Chondrocyte (in vitro differentiated cells): ENCODE data around the gene PHF19. TPM values are rescaled to one million over a fixed set of nuclear protein-coding genes. Genes with fewer than 3 reads are reported as not detected.
A peak's percentile ranks its signal among the peaks of the same experiment; 100 is the strongest.

Experiments
- DNase-seq: peaks from one replicate; pipeline ENCODE4 v3.0.0; 2021; ENCODE audit warnings: mixed read lengths, low spot score
- H3K27ac Mint-ChIP-seq: one replicate; pipeline ENCODE4 v1.8.0; 2021; ENCODE audit warnings: mild to moderate bottlenecking, moderate library complexity, mixed read lengths; ENCODE audit not compliant: unreplicated experiment
- H3K27me3 Mint-ChIP-seq: 2 replicates; pipeline ENCODE4 v1.8.0; 2021; ENCODE audit warnings: low read depth, mixed read lengths
- H3K36me3 Mint-ChIP-seq: 2 replicates; pipeline ENCODE4 v1.8.0; 2021; ENCODE audit warnings: low read depth, mixed read lengths
- H3K4me1 Mint-ChIP-seq: 2 replicates; pipeline ENCODE4 v1.8.0; 2021; ENCODE audit warnings: low read depth, mild to moderate bottlenecking, mixed read lengths
- H3K4me3 Mint-ChIP-seq: one replicate; pipeline ENCODE4 v1.8.0; 2021; ENCODE audit warnings: mild to moderate bottlenecking, moderate library complexity, mixed read lengths; ENCODE audit not compliant: unreplicated experiment
- H3K9me3 Mint-ChIP-seq: 2 replicates; pipeline ENCODE4 v1.8.0; 2021; ENCODE audit warnings: low read depth, mixed read lengths
- CTCF ChIP-seq: fragments of 200-600 bp; sonication (generic); IDR thresholded peaks from 2 replicates; pipeline ENCODE4 v1.5.0; 2021; ENCODE audit warnings: antibody characterized with exemption, mild to moderate bottlenecking, moderate library complexity
- total RNA-seq: library from RNA; stranded (reverse); gene quantifications from 3 replicates; pipeline ENCODE4 v1.2.1, GENCODE V29; 2021

PHF19 gene
- total RNA-seq, 1 donor from 2014 or later = 77.8 TPM

- no peak for TF ChIP-seq CTCF
- no peaks in the 10 kb centered on the region for H3K9me3 Mint-ChIP-seq
- no peaks in the 10 kb centered on the region for H3K27me3 Mint-ChIP-seq
- peak overlapping the region; percentile 9 for H3K27ac Mint-ChIP-seq
- H3K4me1 Mint-ChIP-seq = peaks cover 46% of the 10 kb centered on the region
- no peak for DNase-seq
- H3K36me3 Mint-ChIP-seq = no peaks in the 10 kb centered on the region
- no peak overlapping the region for H3K4me3 Mint-ChIP-seq
Observed at GRCh38 chr9:120893611-120894307, 16.8 kb upstream of the PHF19 start.

GRCh38 chr9:120892748-120893610, 16.0 kb upstream of the PHF19 start:
- TF ChIP-seq CTCF = no peak
- Mint-ChIP-seq H3K4me3 (no peak overlapping the region), H3K27ac (peak overlapping the region; percentile 59), H3K27me3 (no peaks in the 10 kb centered on the region), H3K4me1 (peaks cover 39% of the 10 kb centered on the region), H3K9me3 (no peaks in the 10 kb centered on the region), H3K36me3 (no peaks in the 10 kb centered on the region)
- no peak for DNase-seq

DNA sequence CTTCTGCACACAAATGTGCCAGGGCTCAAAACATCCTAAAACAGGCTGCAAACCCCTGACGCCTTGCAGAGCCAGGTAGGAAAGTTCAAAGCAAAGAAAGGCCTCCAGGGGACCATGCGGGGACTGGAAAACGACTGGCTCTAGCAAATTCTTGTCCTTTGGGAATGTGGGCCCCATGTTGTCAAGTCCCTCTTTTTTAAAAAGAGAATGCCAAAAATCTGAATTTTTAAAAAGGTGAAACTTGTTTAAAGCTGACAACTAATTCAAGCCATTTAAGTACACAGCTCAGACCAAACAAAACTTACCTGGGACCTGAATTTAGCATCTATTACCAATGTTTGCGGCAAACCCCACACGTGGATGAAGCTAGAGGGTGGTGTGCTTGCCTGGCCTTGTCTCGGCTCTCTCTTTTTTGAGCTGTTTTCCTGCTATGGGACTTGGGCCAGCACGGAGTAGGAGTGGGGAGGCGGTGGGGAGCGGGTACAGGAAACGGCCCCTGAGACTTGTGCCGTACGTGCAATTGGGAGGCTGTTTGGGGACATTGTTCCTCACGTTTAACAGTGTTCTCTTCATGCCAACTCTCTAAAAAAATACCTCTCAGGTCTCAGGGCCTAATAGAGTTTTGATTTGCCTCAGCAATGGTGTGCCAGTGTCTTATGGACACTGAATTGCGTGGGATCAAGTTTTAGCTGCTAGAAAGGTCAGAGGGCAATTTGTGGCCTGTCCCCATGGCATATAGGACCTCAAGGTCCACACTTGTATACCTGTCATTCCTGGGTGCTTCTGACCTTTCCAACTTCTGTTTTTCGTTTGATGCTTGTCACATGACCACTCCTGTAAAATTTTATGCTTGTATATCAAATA, 15.1 kb upstream of the PHF19 start:
- Mint-ChIP-seq H3K27ac (peak overlapping the region; percentile 59), H3K36me3 (no peaks in the 10 kb centered on the region), H3K4me1 (peaks cover 32% of the 10 kb centered on the region), H3K9me3 (no peaks in the 10 kb centered on the region), H3K27me3 (no peaks in the 10 kb centered on the region), H3K4me3 (no peak overlapping the region)
- DNase-seq = no peak
- no peak for TF ChIP-seq CTCF

DNA sequence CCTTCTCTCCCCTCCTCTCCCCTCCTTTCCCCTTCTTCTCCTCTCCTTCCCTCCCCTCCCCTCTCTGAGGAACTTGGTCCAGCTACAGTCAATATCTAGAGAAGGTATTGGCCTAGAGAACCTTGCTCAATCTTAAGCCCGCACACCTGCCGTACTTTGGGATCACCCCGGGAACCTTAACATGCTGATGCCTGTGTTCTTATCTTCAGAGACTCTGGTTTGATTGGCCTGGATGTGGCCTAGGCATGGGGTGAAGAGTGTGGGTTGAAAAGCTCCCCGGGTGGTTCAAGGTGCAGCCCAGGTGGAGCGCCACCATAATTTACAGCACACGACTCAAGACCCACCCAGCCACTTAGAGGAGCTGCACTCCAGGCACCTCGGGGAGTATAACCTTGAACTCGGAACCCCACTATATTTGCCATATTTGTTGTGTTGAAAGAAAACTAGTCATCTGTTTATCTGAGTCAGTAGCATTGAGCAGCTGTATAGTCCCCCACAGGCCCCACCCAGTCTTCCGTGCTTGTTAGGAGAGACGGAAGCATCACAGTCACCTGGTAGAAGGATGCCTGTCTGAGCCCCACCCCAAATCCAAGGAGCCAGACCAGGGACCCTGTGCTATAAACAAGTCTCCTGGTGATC, 14.4 kb upstream of the PHF19 start:
- Mint-ChIP-seq H3K9me3 (no peaks in the 10 kb centered on the region), H3K4me3 (no peak overlapping the region), H3K36me3 (no peaks in the 10 kb centered on the region), H3K27ac (no peak overlapping the region), H3K4me1 (peaks cover 34% of the 10 kb centered on the region), H3K27me3 (no peaks in the 10 kb centered on the region)
- no peak for TF ChIP-seq CTCF
- no peak for DNase-seq
